ENCODE measurements around the gene SCAF1. TPM values are rescaled to one million over a fixed set of nuclear protein-coding genes. Genes with fewer than 3 reads are reported as not detected.
A peak's percentile ranks its signal among the peaks of the same experiment; 100 is the strongest.

The SCAF1 gene
- total and polyA plus RNA-seq, 2 of the 13 experiments (the other 11 are each of a cell fraction or from before 2014, with no cell fraction given) = 3.3 to 6.1 TPM

DNA sequence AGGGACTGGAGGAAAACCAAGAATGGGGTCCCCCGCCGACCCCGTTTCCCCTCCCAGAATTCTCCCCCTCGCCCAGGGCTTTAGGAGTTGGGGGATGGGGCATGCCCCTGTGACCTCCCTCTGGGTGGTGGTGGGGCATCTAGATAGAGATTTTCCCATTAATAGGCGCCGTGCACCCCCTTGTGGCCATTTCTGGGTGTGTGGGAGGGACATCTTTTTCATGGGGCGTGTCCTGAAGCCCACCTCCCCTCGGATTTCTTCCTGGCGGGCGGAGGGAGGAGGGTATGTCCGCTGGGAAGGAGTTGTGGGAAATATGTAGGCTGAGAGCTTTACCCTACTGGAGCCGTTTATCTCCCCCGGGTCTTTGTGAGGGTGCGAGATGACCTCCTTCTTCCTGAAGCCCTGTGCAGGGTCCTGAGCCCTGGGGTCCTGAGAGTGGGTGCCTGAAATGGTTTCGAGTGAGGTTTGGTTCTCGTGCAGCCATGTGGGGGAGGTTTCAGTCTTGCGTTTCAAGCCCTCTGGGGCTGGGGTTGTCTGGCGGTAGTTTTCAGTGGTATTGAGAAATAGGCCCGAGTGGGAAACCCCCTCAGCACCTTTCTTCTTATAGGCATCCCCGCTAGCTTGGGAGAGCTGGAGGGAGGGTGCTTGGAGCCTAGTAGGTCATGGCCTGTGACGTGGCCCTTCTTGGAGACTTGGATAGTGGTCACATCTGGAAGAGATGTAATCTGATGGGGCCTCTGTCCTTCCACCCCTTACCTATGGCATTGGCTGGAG is 36.1 kb downstream of the SCAF1 start (continued):
- 0 out of 2 replicates have a peak, but pooled peaks have one; percentile 20 for TF ChIP-seq GFI1 (CRISPR knock-in tag; IDR thresholded peaks at IDR 0.05; ENCODE audit: borderline replicate concordance)
- no peak for TF ChIP-seq ZNF17 (CRISPR knock-in tag; IDR thresholded peaks at IDR 0.05)
- TF ChIP-seq THYN1 (CRISPR knock-in tag; IDR thresholded peaks at IDR 0.05; ENCODE audit: borderline replicate concordance, low read depth) = no peak
- TF ChIP-seq DNMT1 (CRISPR knock-in tag; IDR thresholded peaks at IDR 0.05) = no peak
- no peak for TF ChIP-seq ZNF501 (CRISPR knock-in tag; IDR thresholded peaks at IDR 0.05)
- no peak for TF ChIP-seq SRY (CRISPR knock-in tag; IDR thresholded peaks at IDR 0.05)
- no peak for TF ChIP-seq ARNTL (CRISPR knock-in tag; IDR thresholded peaks at IDR 0.05)
- TF ChIP-seq TBL1XR1 (IDR thresholded peaks at IDR 0.05; ENCODE audit: borderline replicate concordance, low read length, partially characterized antibody) = no peak
- peak; percentile 37; the same call in 1 of the 2 replicates for TF ChIP-seq CREB1 (IDR thresholded peaks at IDR 0.05)
- no peak for TF ChIP-seq CREB1 (CRISPR knock-in tag; IDR thresholded peaks at IDR 0.05)
- TF ChIP-seq CEBPG (CRISPR knock-in tag; IDR thresholded peaks at IDR 0.05) = no peak
- TF ChIP-seq STAG1 (CRISPR knock-in tag; IDR thresholded peaks at IDR 0.05) = peak; percentile 52
- TF ChIP-seq MIER3 (CRISPR knock-in tag; IDR thresholded peaks at IDR 0.05; ENCODE audit: borderline replicate concordance) = no peak
- 0 out of 2 replicates have a peak, but pooled peaks have one; percentile 33 for TF ChIP-seq GATAD2A (CRISPR knock-in tag; IDR thresholded peaks at IDR 0.05)
- TF ChIP-seq, protein P1, sequence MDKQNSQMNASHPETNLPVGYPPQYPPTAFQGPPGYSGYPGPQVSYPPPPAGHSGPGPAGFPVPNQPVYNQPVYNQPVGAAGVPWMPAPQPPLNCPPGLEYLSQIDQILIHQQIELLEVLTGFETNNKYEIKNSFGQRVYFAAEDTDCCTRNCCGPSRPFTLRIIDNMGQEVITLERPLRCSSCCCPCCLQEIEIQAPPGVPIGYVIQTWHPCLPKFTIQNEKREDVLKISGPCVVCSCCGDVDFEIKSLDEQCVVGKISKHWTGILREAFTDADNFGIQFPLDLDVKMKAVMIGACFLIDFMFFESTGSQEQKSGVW (CRISPR knock-in tag; IDR thresholded peaks at IDR 0.05; ENCODE audit: borderline replicate concordance) = no peak
- no peak for TF ChIP-seq SRSF9 (IDR thresholded peaks at IDR 0.05; ENCODE audit: borderline replicate concordance, insufficient read depth, low read depth, low read length, poor library complexity, severe bottlenecking)
- TF ChIP-seq ELF1 (CRISPR knock-in tag; IDR thresholded peaks at IDR 0.05) = no peak
- TF ChIP-seq ZNF567 (CRISPR knock-in tag; IDR thresholded peaks at IDR 0.05; ENCODE audit: borderline replicate concordance) = no peak
- TF ChIP-seq ZNF550 (CRISPR knock-in tag; IDR thresholded peaks at IDR 0.05; ENCODE audit: borderline replicate concordance) = no peak
- TF ChIP-seq, protein P2, sequence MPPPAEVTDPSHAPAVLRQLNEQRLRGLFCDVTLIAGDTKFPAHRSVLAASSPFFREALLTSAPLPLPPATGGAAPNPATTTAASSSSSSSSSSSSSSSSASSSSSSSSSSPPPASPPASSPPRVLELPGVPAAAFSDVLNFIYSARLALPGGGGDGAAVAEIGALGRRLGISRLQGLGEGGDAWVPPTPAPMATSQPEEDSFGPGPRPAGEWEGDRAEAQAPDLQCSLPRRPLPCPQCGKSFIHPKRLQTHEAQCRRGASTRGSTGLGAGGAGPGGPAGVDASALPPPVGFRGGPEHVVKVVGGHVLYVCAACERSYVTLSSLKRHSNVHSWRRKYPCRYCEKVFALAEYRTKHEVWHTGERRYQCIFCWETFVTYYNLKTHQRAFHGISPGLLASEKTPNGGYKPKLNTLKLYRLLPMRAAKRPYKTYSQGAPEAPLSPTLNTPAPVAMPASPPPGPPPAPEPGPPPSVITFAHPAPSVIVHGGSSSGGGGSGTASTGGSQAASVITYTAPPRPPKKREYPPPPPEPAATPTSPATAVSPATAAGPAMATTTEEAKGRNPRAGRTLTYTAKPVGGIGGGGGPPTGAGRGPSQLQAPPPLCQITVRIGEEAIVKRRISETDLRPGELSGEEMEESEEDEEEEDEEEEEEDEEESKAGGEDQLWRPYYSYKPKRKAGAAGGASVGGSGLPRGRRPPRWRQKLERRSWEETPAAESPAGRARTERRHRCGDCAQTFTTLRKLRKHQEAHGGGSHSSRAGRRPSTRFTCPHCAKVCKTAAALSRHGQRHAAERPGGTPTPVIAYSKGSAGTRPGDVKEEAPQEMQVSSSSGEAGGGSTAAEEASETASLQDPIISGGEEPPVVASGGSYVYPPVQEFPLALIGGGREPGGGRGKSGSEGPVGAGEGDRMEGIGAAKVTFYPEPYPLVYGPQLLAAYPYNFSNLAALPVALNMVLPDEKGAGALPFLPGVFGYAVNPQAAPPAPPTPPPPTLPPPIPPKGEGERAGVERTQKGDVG (CRISPR knock-in tag; IDR thresholded peaks at IDR 0.05; ENCODE audit: borderline replicate concordance) = no peak
- no peak for TF ChIP-seq SOX6 (IDR thresholded peaks at IDR 0.05)
- TF ChIP-seq SOX6 (CRISPR knock-in tag; IDR thresholded peaks at IDR 0.05) = no peak
- TF ChIP-seq ZNF556 (CRISPR knock-in tag; IDR thresholded peaks at IDR 0.05; ENCODE audit: borderline replicate concordance) = no peak
- TF ChIP-seq RBFOX2 (IDR thresholded peaks at IDR 0.05; ENCODE audit: low read depth, low read length) = no peak
- no peak for TF ChIP-seq GZF1 (CRISPR knock-in tag; IDR thresholded peaks at IDR 0.05)
- TF ChIP-seq ZNF766 (CRISPR knock-in tag; IDR thresholded peaks at IDR 0.05; ENCODE audit: borderline replicate concordance) = no peak
- no peak for TF ChIP-seq ZBTB20 (CRISPR knock-in tag; IDR thresholded peaks at IDR 0.05; ENCODE audit: borderline replicate concordance, low read depth)
- TF ChIP-seq RAD21 (CRISPR knock-in tag; IDR thresholded peaks at IDR 0.05) = peak; percentile 29; the same call in 1 of the 2 replicates
- TF ChIP-seq TOPORS (CRISPR knock-in tag; IDR thresholded peaks at IDR 0.05) = no peak

Data from HepG2 (cell line).